PC-3 (cell line): Measurements from ENCODE around the gene TYW3.

Source experiments
- EZH2 ChIP-seq: fragments of 300-600 bp; sonication (generic); IDR thresholded peaks from one replicate; pipeline ENCODE4 v1.6.1; 2017; ENCODE audit warnings: antibody characterized with exemption, mild to moderate bottlenecking, low read length; ENCODE audit not compliant: unreplicated experiment
- EZH2phosphoT487 ChIP-seq: fragments of 300-600 bp; sonication (generic); IDR thresholded peaks from 2 replicates; pipeline ENCODE4 v1.6.1; 2018; ENCODE audit warnings: mild to moderate bottlenecking, antibody characterized with exemption, low read length, borderline replicate concordance
- TF ChIP-seq, protein P1 (sequence below): fragments of 300-600 bp; sonication (generic); conservative IDR thresholded peaks from 2 replicates; pipeline ENCODE4 v1.5.1; 2017; ENCODE audit warnings: antibody characterized with exemption, low read depth, mild to moderate bottlenecking, low read length

DNA sequence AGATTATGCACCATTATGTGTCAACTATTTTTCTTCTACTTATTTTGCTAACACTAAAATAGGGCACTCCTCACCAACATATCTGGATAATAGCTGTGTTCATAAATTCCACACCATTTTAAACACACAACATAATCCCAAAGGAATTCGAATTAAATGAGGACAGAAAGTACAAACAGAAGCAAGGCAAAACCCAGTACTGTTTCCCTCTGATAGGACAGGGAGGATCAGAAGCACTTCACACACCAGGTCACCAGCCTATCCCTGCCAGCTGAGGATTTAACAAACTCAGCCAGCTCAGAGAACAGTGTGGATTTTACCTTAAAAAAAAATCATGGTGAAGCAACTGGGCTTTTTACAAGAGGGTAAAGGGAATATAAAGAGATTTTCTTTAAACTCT is 20.1 kb upstream of the TYW3 start:
- TF ChIP-seq, protein P1, sequence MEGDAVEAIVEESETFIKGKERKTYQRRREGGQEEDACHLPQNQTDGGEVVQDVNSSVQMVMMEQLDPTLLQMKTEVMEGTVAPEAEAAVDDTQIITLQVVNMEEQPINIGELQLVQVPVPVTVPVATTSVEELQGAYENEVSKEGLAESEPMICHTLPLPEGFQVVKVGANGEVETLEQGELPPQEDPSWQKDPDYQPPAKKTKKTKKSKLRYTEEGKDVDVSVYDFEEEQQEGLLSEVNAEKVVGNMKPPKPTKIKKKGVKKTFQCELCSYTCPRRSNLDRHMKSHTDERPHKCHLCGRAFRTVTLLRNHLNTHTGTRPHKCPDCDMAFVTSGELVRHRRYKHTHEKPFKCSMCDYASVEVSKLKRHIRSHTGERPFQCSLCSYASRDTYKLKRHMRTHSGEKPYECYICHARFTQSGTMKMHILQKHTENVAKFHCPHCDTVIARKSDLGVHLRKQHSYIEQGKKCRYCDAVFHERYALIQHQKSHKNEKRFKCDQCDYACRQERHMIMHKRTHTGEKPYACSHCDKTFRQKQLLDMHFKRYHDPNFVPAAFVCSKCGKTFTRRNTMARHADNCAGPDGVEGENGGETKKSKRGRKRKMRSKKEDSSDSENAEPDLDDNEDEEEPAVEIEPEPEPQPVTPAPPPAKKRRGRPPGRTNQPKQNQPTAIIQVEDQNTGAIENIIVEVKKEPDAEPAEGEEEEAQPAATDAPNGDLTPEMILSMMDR, result no peak
- TF ChIP-seq EZH2 (no peak), EZH2phosphoT487 (no peak)
